Measurements from ENCODE around the gene SUSD5. TPM values are rescaled to one million over a fixed set of nuclear protein-coding genes. Genes with fewer than 3 reads are reported as not detected.

SUSD5 gene
- total and polyA plus RNA-seq, 2 of the 4 experiments (the other 2 are of a cell fraction) = 1.4 to 2.9 TPM

DNA sequence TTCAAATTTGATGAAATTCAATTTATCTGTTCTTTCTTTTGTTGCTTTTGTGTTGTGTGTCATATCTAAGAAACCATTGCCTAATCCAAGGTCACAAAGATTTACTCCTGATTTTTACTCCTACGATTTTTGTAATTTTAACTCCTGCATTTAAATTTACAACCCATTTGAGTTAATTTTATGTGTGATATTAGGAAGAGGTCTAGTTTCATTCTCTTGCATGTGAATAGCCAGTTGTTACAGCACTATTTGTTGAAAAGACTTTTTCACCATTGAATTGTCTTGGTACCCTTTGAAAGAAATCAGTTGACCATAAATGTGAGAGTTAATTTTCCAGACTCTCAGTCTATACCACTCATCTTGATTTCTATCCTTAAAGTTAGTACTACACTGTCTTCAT is 80.9 kb downstream of the SUSD5 start:
- H3K4ac ChIP-seq (ENCODE audit: low read depth, low read length) = no peak overlapping the region
- dilution Hi-C loops (cut with HindIII; ENCODE audit: low sequenced_read_pairs, unreplicated experiment) = loop anchor here (25.0 kb wide), 1 partner anchor 250 kb away; no protein-coding TSS in a partner anchor

More for the DNA sequence above, 80.9 kb downstream of the SUSD5 start:
- H2BK15ac ChIP-seq (ENCODE audit: low read depth, low read length) = no peak overlapping the region
- no CpG with 5 or more reads among the region's 1 CpG for WGBS, 2 experiments (ENCODE audit: extremely low coverage in 2 of 2, insufficient read length in 1 of 2)
- H4K8ac ChIP-seq (ENCODE audit: low read depth in 2 of 2, low read length in 2 of 2) = no peak overlapping the region
- H4K91ac ChIP-seq (ENCODE audit: insufficient read depth, low read depth, low read length) = no peak overlapping the region
- in situ Hi-C loops (cut with MboI; ENCODE audit: low sequenced_read_pairs) (loop anchor here (10.0 kb wide), 1 partner anchor 647 kb away; no protein-coding TSS in a partner anchor), intact Hi-C loops (cut with micrococcal nuclease) (no loop called here)
- H3K4me3 ChIP-seq (ENCODE audit: insufficient read depth, low read depth, low read length) = no peak overlapping the region
- CTCF ChIA-PET = interaction anchor here (2.1 kb wide), 1 partner anchor 235 kb away, joined by 10 read pairs; no protein-coding TSS in a partner anchor
- no peak overlapping the region for H3K14ac ChIP-seq (replicated peaks; ENCODE audit: low read depth, low read length)
- H2BK20ac ChIP-seq (ENCODE audit: low read depth, low read length) = no peak overlapping the region
- H2AK9ac ChIP-seq (replicated peaks; ENCODE audit: low read depth, low read length, poor library complexity) = no peak overlapping the region
- no peaks in the 10 kb centered on the region for H3K9me3 ChIP-seq (ENCODE audit: control insufficient read depth, insufficient read depth, low read length)
- POLR2A ChIA-PET (ENCODE audit: unreplicated experiment) = no interaction called here
- TF ChIP-seq MXI1 (IDR thresholded peaks at IDR 0.05; ENCODE audit: borderline replicate concordance, low read depth, low read length) (no peak), RFX5 (IDR thresholded peaks at IDR 0.05; ENCODE audit: low read depth, low read length) (no peak), RCOR1 (IDR thresholded peaks at IDR 0.05; ENCODE audit: insufficient replicate concordance, low read length) (no peak), POLR2A (IDR thresholded peaks at IDR 0.05; ENCODE audit: low read depth, low read length) (no peak)
- no peaks in the 10 kb centered on the region for H4K20me1 ChIP-seq (ENCODE audit: insufficient read depth, low read length)
- H3K9ac ChIP-seq (ENCODE audit: low read depth, low read length) = no peak overlapping the region
- H2AK5ac ChIP-seq (ENCODE audit: low read depth, low read length) = no peak overlapping the region
- H3K27ac ChIP-seq (ENCODE audit: insufficient read depth, low read length) = no peak overlapping the region
- no peak overlapping the region for H2BK5ac ChIP-seq (ENCODE audit: low read depth, low read length, poor library complexity, severe bottlenecking)
- H3K36me3 ChIP-seq (ENCODE audit: control insufficient read depth, insufficient read depth, low read length) = peaks cover 18% of the 10 kb centered on the region
- BruUV-seq (replicated peaks) = no TSS peak
- peaks cover 0 to 3% of the 10 kb centered on the region in 2 experiments; a peak in 1 of 4 replicates for H3K79me1 ChIP-seq (ENCODE audit: low read depth in 1 of 2, low read length in 2 of 2)
- no peak overlapping the region for H2BK120ac ChIP-seq (ENCODE audit: low read depth, low read length)
- no peak overlapping the region for H4K5ac ChIP-seq (ENCODE audit: low read depth, low read length)
- no peak for DNase-seq
- H3K4me2 ChIP-seq (ENCODE audit: low read depth, low read length) = no peak overlapping the region
- H2AFZ ChIP-seq (replicated peaks; ENCODE audit: low read length, poor library complexity) = no peak overlapping the region
- no peak for ATAC-seq (ENCODE audit: low read depth)
- H3K27me3 ChIP-seq (ENCODE audit: control insufficient read depth, insufficient read depth, low read length) = no peaks in the 10 kb centered on the region
- peaks cover 7% of the 10 kb centered on the region; the same call in 1 of the 2 replicates for H3K9me1 ChIP-seq (ENCODE audit: insufficient read depth, low read length)
- H3K4me1 ChIP-seq (ENCODE audit: control insufficient read depth, insufficient read depth, low read length) = peaks cover 3% of the 10 kb centered on the region
- no peak overlapping the region for H3K18ac ChIP-seq (ENCODE audit: low read depth, low read length)
- no peak overlapping the region for H3K23ac ChIP-seq (ENCODE audit: low read depth, low read length)
- H3K56ac ChIP-seq (ENCODE audit: extremely low read depth, insufficient read depth, low read length) = no peak overlapping the region

All from IMR-90 (cell line).